GM18861 (cell line): Measurements from ENCODE around the gene RTP2.

Experiments
- ATAC-seq: cut with Tn5 transposase; IDR thresholded peaks from one replicate; pipeline ENCODE4 v1.9.1; 2021; ENCODE audit not compliant: unreplicated experiment

Gene RTP2, protein sequence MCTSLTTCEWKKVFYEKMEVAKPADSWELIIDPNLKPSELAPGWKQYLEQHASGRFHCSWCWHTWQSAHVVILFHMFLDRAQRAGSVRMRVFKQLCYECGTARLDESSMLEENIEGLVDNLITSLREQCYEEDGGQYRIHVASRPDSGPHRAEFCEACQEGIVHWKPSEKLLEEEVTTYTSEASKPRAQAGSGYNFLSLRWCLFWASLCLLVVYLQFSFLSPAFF

DNA sequence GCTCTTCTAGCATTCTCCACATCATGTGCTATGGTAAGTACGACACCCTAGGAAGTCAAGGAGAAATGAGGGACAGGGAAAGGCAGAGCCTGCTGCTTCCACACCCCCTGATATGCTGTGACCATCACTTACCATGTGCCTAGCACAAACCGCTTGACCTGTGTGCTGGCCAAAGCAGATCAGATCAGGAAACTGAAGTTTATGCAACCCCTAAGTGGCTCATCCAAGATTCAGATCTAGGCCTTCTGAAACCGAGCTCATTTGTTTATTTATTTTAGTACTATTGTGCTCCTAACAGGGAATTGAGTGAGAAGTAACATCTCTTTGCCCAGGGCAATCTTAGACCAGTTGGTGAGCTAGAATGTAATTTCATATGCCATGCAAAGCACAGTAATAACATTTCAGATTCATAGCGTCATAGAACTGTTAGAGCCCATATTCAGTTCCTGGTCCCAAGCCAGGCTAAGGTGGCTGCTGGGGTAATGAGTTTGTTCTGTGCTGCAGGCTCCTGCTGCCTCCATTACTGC is at the start of gene RTP2:
Gene RTP2 (minus strand): TSS at position 51 of the 527 bp plus-strand sequence. CDS start 429 bp downstream, outside the sequence.
- ATAC-seq: no peak

DNA sequence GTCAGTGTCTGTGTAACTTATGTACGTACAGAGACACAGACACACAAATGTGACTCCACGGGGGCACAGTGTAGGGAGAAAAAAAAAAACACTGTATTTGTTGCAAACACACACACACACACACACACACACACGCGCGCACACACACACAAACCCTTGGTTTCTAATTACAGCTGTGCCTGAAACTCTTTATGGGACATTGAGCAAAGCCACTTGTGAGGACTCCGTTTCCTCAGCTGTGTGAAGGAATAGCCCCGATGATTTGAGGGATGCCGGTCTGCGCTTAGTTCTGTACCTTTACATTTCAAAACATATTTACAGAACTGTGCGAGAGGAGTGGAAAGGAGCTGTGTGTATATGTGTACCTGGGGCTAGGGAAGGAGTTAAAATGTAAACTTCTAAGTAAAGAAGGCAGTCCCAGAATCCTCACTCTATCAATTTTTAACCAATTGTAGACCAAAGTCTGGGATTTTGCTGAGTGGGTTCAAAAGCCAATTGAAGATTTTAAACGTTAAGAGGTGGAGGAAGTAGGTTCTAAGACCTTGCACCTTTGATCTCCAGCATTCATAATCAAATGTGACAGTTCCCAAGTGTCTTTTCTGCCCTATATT is 48.3 kb upstream of the RTP2 start:
- ATAC-seq: no peak

DNA sequence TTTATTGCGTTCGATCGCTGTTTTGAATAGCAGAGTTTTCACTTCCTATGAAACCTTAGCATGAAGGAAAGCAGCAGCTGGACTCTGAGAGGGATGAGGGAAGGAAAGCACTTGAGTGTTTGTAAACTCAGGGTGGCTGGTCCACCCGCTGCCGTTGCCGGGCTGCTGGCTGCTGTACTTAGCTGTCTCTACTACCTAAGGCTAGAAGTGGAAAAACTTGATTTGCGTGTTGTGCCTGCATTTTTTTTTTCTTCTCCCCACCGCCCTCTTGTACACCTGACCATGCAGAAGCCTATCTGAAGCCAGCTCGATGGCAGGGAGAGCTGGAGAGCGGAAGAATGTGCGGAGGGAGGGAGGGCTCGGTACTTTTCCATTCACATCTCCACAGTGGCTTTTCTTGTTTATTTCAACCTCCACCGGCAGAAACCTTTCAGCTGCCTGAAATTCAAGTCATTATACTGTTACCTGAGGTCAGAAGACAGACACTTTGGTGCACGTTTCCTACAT is 47.7 kb upstream of the RTP2 start:
- ATAC-seq: no peak

DNA sequence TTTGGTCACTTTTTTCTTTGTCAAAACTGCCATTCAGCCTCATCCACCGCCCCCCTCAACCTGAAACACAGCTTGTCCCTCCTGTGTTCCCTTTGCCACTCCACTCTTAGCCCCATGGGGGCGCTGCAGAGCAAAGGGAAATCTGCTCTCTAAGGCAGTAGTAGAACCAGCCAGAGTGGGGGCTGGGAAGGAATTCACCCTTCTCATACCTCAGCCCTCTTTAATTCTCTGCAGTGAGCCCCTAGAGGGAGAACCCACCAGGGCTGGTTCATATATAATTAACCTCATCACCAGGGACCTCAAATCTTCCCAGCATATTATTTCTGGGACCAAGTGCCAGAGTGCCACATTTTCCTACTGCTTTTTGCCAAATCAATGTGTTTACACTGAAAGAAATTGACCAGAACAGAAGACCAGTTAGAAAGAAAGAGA is 45.7 kb upstream of the RTP2 start:
- ATAC-seq: peak; percentile 58

DNA sequence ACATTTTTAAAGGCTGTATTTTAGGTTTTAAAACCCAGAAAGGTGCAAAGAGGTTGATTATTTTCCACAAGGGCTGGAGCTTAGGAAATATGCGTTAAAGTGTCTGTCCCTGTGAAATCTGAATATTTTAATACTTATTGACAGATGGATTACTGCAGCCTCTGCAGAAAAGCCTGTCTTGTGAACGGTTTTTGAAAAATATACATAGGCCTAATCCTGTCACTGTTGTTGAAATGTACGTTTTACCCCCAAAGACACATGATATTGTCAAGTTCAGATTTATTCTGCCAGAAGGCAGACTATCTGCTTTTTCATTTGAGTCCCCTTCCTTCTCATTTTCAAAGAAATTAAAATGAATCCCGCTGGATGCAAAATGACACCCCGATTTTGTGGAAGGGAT is 45.1 kb upstream of the RTP2 start:
- no peak for ATAC-seq

DNA sequence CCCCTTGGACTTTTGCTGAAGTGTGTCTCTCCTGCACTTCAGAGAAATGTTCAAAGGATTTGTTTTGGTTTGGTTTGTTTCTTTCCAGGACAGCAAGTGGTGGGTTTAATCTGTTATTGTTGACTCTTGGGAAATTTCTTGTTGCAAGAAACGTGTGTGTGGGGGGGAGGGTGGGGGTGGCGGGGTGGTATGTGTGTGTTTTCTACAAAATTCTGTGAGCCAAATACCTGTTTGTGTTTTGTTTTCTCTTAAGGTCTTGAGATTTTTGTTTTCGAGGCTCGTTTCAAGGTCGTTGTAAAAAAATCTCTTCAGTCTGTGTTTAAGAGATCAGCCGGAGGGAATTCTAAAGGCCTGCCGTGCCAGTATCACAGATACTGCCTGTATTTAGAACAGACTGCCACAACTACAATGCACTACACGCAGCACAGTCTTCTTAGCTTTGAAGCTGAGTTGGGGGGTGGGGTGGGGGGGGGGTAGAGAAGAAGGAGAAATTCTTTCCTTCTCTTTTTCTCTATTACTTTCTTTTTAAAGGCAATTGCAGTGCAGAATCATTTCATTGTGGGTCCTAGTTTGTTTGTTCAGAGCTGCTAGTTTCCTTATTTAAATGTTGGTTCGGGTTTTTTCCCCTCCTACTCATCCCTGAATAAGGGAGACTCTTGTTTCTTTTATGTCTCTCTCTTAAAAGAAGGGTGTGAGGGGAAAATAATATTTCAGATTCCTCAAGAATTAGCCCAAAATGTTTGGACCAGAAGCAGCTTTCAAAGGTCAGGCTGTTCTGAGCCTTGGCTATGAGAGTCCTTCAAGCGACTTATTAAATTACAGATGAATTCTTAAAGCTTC is 44.3 kb upstream of the RTP2 start:
- ATAC-seq: no peak

DNA sequence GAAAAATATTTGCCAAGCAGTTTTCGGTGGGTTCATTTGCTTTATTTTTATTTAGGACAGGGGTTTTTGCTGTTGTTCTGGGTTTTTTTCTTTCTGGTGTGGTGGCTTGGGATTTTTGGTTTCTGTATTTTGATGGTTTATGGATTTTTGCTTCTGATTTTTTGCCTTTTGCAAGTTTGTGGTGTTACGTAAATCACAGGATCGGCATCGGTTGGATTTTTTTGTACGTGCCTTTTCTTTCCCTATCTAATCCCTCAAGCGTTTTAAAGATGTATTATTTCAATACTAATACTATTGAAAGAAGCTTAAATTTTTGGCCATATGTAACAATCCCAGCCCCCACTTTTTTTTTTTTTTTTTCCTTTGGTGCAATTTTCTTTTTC is 43.7 kb upstream of the RTP2 start:
- ATAC-seq: no peak

DNA sequence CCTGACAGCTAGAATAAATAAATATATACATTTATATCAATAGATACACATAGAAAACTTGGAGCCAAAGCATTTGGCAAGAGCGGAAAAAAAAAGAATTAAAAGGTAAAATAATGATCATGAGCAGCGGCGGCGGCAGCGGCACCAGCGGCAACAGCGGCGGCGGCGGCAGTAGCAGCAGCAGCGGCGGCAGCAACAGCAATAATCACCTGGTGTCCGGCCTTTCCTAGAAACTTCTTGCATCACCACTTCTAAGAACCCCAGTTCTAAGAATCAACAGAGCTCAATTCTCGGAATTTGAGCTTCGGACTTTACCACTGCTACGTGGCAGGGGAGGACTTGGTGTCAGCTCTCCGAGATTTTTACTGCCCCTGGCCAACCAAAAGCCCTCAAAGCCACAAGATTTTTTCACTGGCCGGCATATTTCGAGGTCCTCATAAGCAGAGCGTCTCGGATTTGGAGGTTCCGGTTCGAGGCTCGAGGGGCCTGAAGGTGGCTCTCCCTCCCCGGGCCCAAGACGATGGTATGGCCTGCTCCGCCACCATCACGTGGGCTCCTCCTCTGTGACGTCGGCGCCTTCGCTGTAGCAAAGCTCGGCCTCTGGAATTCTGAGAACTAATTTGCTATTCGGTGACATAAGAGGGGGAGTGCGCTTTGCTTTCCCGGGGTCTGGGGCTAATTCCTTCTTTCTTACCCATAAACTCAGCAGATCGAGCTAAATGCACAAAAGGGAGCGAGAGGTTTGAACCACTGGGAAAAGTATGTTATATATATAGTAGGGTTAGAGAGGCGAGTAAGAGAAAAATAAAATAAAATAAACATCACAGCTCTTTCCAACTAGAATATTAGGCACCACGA is 43.1 kb upstream of the RTP2 start, which contains the start of gene BCL6:
Gene BCL6 (minus strand): TSS at position 268 of the 858 bp plus-strand sequence. CDS start 11,775 bp downstream, outside the sequence.
- peak; percentile 60 for ATAC-seq

DNA sequence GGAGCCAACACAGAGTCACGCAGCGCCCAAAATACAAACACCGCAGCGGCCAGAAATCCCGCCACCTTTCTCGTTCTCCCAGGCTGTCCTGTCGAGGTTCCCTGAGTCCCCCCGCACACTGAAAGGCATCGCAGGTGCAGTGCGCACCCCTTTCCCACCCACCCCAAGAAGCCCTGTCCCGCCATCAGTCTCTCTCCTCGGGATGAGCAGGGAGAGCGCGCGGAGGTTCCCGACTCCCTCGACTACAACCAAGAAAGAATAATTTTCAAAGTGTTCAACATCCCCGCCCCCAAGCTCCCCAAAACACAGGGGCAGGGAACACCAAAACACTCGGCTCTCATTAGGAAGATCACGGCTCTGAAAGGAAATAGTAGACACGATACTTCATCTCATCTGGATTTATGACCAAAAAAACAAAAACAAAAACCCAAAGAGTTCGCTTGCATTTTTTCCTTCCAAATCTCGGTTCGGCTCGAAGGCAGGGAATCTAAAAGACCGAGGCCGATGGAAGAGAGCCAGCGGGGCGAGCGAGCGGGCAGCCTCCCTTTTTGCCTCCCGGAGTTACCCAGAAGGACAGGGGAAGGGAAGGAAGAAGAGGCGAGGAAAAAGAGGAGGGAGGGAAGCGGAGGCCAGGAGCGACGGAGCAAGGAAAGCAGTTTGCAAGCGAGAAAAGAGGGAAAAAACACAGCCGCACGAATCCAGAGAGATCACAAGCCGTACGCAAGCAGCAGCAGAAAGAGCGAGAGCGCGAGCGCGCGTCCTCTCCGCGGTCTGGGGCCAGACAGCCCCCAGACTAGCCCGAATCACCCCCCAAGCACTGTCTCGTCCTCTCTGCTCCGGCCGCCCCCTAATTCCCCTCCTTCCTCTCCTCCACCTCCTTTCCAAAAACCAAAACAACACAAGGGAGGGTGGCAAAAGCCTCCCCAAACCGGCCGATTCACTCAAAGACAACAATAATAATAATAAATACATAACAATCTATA is 42.1 kb upstream of the RTP2 start:
- ATAC-seq: no peak

DNA sequence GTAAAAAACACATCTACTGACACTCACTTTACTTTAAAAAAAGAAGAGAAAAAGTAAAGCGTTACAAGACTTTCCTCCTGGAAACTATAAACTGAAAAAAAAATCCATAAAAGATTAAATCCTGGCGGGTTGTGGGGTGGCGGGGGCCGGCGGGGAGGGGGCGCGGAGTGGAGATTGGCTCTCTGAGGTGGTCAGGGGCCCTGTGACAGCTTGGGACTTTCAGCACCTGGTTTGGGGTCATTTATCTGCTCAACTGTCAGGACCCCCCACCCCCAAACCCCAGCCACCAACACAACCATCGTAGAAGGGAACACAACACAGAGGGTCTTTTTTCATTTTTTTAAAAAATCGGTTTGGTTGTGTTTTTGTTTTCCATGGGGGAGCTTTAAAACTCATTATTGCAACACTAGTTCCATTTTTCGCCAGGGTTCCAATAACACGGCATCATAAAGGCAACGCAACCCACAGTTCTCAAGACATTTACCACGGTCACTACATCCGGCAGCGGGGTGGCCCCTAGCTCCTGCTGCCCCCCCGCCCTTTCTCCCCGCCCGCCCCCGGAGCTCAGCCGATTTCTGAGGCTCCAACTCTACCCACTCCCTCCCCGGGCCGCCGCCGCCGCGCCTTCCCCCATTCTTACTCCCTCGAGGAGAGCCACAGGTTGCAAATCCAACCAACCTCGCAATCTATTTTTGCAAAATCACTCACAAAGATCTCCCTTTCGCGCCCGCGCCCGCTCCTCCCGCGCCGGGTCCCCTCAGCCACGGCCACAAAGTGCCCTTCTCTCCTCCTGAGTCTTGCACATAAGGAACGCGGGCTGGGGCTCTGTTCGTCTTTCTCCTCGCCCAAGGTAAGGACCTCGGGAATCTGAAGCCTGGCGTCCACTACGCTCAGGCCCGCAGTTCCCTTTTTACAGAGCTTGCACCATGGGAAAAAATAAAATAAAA is 41.1 kb upstream of the RTP2 start:
- no peak for ATAC-seq

DNA sequence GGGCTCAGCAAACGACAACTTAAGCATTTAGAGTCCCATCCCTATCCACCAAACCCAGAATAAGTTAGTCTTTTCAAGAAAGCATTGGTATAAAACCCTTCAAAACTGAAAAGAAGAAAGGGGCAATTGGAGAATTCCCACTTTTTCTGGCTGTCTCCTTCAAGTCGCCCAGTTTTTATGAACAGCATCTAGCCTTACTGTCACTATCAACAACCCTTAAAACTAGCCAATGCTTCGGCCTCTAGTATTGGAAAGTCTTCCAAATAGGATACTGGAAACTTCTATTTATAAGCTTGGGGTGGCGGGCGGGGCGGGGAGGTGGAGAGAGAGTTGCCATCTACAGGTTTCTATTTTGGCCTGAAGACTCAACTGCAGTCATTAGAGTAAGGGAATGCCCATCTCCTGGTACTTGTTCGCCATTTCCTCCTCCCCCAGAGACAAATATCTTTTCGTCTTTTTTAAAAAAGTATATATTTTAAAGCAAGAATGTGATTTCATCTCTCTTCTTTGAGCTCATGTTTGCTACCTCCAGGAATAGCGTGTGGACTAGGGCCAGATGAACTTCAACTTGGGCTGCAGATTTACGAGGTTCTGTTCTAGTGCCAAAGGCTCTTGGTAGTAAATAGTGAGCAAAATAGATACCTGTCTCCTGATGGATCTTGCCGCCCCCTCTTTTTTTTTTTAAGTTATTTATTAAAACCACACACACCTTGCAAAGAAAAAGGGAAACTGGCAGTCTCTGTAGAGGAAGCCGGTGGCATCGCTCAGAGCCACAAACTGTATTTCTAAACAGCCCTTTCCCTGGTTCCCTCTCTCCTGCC is 40.2 kb upstream of the RTP2 start:
- no peak for ATAC-seq

DNA sequence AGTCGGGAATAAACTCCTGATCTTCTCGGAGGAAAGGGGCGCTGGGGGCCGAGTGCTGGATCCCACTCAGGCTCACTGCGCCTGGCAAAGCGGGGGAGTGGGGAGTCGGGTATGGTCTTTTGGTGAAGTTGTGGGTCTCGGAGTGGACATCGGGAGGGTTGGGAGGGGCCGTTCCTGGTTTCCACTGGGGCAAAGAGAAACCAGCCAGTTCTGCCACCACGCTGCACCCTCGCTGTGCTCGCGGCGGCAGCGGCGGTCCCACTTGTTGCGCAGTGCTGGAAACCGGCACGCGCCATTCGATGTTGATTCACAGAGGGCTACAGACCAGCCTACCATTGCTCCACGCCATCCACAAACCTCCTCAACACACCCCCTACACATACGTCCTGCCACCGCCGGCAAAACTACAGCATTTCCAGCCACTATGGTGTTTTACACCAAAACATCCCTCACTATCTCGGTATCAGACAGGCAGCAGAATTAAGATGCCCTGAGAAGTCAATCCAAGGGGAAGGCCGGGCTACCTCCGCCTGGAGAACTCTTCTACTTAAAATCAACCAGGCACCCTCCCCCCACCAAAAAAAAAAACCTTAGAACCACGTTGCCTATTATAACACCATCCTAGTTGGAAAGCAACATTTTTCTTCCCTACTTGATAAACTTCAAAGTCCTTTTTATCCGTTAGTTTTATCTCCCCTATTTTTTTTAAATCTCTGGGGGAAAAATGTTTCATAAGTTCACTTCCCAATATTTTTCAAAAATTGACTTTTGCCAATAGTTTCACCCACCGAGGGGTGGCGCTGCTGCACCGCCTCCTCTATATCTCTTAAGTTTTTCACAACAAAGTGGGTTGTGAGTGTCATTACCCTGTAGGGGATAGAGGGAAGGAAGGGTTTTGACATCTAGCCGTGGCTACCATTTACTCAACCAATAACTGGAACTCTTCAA is 39.3 kb upstream of the RTP2 start:
- ATAC-seq: no peak

DNA sequence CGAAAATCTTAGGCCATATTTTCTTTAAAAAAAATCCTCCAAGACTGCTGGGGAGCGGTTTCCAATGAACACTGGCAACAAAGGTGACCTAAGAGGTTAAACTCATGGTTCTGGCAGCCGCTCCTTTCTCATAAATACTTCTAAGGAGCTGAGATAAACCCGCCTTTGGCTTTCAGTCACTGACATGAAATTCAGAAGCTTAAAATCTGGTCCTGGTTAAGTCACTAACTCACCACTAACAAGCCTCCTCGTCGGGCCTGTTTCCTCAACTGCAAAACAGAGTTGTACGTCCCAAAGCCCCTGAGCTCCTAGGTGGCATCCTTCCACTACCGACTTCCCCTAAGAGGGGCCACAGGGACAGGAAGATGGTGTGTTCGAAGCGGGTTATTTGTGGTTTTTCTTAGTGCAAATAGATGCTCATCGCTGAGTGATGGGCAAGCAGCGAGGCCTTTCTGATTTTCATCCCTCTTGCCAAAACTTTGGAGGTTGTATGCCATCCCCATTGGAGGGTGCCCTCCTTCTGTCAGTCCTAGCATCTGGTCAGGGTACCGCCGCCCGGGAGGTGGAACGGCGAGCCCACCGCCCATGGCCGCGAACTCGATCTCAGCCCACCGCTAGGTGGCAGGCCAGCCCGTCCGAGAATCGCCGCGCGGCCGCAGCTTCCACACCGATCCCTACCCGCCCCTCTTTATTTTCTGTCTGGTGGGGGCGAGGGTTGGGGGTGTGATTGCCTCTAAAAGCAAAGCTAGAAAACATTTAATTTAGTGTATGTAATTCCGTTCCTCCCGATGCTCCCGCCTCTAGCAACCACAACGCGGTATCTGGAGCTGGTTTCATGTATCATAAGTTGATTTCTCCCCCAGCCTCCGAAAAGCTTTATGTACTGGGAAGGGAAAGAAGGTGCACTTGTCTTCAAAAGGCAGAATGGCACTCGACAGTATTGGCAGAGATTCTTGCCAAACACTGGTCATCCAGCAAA is 38.4 kb upstream of the RTP2 start:
- no peak for ATAC-seq

DNA sequence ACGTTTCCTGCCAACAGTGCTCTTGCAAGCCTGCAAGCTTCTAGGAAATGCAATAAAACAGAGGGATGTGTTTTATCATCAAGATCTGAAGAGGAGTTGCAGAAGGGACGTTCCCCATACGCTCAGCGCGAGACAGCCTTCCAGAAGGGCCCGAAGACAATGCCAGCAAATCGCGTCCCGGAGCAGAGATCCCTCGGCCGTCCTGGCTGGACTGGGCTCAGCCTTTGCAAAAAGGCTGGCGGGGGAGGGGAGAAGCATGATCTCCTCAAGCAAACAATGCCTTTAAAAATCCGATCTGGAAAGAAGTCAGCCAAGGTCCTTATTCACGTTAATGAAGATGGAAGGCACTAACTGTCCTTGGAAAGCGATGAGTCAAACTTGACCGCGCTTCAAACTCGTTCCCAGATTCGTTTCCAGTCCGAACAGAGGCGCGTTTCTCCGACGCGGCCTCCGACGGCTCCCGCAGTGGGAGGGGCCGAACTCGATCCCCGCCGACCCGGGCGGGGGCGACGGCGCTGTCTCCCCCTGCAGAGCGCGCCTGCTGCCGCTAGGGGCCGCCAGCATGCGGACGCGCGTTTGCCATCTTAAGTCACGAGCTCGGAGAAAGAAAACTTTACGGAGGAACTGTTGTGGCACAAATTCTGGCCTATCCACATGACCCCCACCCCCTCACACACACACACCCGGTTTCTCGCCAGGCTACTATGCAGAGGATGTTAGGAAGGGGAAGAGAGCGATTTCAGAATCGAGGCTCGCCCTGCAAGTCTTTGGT is 37.4 kb upstream of the RTP2 start:
- no peak for ATAC-seq
